ENCODE data around the gene U2AF2. TPM values are rescaled to one million over a fixed set of nuclear protein-coding genes. Genes with fewer than 3 reads are reported as not detected.

Gene U2AF2
- total RNA-seq, 4 donors from 2014 or later: 10.0 to 165 (median 58.1) TPM

DNA sequence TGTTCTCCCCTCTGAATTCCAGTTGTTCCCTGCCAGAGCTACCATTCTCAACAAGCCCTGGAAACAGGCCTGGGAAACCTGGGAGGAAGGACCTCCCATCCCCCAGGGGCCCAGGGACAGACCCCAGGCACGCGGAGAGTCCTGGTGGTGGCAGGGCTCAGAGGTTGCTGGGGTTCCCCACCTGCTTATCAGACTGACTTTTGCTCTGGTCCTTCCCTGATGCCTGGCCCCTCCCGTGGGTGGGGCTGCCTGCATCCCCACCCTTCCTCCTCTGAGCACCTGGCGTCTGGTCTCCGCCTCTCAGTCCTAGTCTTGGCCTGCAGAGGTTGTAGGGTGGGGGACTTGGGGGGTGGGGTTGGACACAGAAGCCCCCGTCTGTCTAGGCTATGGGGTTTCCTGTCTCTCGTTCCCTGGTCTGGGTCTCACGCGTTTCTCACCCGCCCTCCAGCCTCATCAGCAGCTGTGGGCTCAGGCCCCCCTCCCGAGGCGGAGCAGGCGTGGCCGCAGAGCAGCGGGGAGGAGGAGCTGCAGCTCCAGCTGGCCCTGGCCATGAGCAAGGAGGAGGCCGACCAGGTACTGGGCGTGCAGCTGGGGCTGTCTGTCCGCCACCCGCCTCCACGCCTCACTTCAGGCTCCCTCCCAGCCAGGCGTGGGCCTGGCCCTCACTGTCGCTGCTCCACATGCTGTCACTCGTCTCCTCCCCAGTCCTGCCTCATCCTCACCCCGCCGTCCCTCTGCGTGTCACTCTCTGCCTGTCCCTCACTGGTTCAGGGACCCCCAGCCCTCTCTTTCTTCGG is 33.8 kb downstream of the U2AF2 start:
- no peaks in the 10 kb centered on the region for H3K9me3 ChIP-seq
- H3K27me3 ChIP-seq: no peaks in the 10 kb centered on the region
- no peak overlapping the region for H3K27ac ChIP-seq
- TF ChIP-seq, protein P1, sequence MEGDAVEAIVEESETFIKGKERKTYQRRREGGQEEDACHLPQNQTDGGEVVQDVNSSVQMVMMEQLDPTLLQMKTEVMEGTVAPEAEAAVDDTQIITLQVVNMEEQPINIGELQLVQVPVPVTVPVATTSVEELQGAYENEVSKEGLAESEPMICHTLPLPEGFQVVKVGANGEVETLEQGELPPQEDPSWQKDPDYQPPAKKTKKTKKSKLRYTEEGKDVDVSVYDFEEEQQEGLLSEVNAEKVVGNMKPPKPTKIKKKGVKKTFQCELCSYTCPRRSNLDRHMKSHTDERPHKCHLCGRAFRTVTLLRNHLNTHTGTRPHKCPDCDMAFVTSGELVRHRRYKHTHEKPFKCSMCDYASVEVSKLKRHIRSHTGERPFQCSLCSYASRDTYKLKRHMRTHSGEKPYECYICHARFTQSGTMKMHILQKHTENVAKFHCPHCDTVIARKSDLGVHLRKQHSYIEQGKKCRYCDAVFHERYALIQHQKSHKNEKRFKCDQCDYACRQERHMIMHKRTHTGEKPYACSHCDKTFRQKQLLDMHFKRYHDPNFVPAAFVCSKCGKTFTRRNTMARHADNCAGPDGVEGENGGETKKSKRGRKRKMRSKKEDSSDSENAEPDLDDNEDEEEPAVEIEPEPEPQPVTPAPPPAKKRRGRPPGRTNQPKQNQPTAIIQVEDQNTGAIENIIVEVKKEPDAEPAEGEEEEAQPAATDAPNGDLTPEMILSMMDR (IDR thresholded peaks at IDR 0.05): no peak
- TF ChIP-seq POLR2A (IDR thresholded peaks at IDR 0.05): no peak
- no peaks in the 10 kb centered on the region for H3K36me3 ChIP-seq
- intact Hi-C loops (cut with DNase I; ENCODE audit: low total_unique reads): no loop called here
- H3K4me1 ChIP-seq: no peaks in the 10 kb centered on the region
- H3K4me3 ChIP-seq: no peak overlapping the region
- DNase-seq: no peak

DNA sequence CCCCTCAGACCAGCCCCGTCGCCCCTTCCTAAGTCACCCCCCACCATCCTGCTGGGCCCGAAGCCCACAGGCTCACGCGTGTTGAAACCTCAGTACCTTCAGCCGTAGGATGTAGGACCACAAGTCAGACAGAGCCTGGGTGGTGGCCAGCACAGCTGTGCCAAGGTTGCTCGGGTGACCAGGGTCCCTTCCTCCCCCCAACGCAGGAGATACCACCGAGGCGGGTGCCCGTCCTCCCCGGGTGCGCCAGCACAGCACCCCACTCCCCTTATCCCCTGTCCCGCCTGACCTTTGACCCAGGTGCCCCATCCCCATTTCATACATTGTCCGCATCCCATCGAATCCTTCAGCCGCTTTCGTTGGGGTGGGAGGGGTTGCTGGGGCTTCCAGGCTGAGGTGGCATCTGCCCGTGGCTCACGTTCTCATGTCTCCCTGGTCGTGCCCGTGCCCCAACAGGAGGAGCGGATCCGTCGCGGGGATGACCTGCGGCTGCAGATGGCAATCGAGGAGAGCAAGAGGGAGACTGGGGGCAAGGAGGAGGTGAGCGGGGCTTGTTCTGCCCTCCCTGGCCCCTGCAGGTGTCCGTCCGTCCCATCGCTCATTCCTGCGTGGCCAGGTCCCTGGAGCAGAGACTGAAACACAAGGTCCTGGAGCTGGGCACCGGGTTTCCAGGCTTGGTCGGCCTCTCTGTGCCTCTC is 34.7 kb downstream of the U2AF2 start:
- intact Hi-C loops (cut with DNase I; ENCODE audit: low total_unique reads): no loop called here
- Histone ChIP-seq H3K4me1 (no peaks in the 10 kb centered on the region), H3K27me3 (no peaks in the 10 kb centered on the region), H3K27ac (no peak overlapping the region), H3K4me3 (no peak overlapping the region), H3K9me3 (no peaks in the 10 kb centered on the region), H3K36me3 (no peaks in the 10 kb centered on the region)
- no peak for DNase-seq
- TF ChIP-seq POLR2A (IDR thresholded peaks at IDR 0.05): no peak
- TF ChIP-seq, protein P1 (IDR thresholded peaks at IDR 0.05): no peak

DNA sequence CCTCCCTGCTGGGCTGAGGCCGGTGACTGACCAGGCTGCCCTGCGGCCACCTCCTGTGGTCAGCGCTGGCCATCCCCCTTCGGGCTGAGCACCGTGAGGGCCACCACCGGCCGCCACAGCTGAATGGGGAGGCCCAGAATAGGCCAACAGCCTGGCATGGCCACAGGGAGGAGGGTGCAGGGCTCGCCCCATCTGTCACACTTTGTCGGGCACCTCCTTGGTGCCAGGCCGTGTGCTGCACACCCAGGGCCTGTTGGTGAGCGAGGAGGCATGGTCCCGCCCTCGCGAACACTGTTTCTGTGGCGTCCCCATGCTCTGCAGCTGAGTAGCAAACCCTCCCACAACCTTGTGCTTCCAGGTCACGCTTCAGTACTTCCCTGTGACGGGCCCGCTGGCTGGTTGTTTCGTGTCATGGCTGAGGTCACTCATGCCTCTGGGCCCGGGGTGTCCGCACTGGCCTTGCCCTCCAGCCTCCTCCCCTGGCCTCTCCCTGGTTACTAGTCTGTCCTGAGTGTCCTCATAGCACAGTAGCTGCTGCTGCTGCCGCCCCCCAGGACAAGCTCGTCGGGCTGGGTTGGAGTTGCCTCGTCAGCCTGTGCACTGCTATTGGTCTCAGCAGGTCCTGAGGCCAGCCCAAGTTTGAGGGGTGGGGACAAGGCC is 35.4 kb downstream of the U2AF2 start:
- Histone ChIP-seq H3K27me3 (no peaks in the 10 kb centered on the region), H3K4me1 (no peaks in the 10 kb centered on the region), H3K36me3 (no peaks in the 10 kb centered on the region), H3K27ac (no peak overlapping the region), H3K4me3 (no peak overlapping the region), H3K9me3 (no peaks in the 10 kb centered on the region)
- TF ChIP-seq, protein P1 (IDR thresholded peaks at IDR 0.05): no peak
- no peak for TF ChIP-seq POLR2A (IDR thresholded peaks at IDR 0.05)
- intact Hi-C loops (cut with DNase I; ENCODE audit: low total_unique reads): no loop called here
- DNase-seq: no peak

DNA sequence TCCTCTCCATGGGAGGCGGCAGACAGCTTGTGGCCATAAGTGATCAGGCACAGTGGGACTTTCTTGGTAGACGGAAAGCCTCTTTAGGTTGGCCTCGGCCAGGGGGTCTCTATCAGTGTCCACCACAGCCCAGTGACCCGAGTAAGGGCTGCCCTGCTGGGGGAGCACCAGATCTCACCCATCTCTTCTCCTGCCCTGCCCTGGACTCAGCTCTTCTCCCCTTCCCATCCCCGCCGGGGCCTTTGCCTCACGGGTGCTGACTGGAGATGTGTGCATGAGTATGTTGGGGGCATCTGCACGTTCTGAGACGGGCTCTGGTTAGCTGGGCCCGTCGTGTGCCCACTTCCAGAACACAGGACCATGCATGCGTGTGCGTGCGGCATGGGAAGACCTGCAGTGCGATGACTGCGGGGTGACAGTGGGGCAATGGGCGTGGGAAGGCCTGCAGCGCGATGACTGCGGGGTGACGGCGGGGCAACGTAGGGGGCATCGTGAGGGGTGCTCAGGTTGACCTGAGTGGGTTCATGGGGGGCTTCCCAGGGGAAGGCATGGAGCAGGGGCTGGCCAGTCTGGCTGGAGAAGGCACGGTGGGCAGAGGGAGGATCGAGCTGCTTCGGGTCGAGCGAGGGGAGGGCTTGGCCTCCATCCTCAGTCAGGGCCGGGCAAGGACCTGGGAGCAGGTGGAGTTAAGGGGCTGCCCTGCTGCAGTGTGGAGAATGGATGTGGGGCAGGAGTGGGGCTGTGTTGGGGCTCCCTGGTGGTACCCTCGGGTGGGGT is 36.1 kb downstream of the U2AF2 start:
- H3K9me3 ChIP-seq: no peaks in the 10 kb centered on the region
- DNase-seq: no peak
- intact Hi-C loops (cut with DNase I; ENCODE audit: low total_unique reads): no loop called here
- no peaks in the 10 kb centered on the region for H3K4me1 ChIP-seq
- H3K4me3 ChIP-seq: no peak overlapping the region
- TF ChIP-seq, protein P1 (IDR thresholded peaks at IDR 0.05): no peak
- TF ChIP-seq POLR2A (IDR thresholded peaks at IDR 0.05): no peak
- H3K27me3 ChIP-seq: no peaks in the 10 kb centered on the region
- no peaks in the 10 kb centered on the region for H3K36me3 ChIP-seq
- H3K27ac ChIP-seq: no peak overlapping the region

All from uterus (tissue), 4 donors.